Heart left ventricle (tissue), 16 donors: ENCODE results near the gene C11orf68. TPM values are rescaled to one million over a fixed set of nuclear protein-coding genes. Genes with fewer than 3 reads are reported as not detected.
A peak's percentile ranks its signal among the peaks of the same experiment; 100 is the strongest.

Source experiments
- ATAC-seq, 4 donors: fragments of 200-7000 bp; cut with Tn5 transposase; one replicate each; pipeline ENCODE4 v1.9.1; 2020 to 2022; ENCODE audit warnings: moderate library complexity in 4 of 4, mild to moderate bottlenecking in 3 of 4, moderate number of reproducible peaks in 1 of 4
- DNase-seq, 5 donors: peaks; one replicate each; pipeline ENCODE4 v3.0.0-alpha.2; 2020
- H3K27ac ChIP-seq, 12 donors: fragments of 200-600 bp; sonication (generic) in 4 of 12; one replicate each; pipeline versions ENCODE4 v1.5.0 to v1.8.0; 2016 to 2022; ENCODE audit warnings: mild to moderate bottlenecking in 2 of 12
- H3K27me3 ChIP-seq, 9 donors: fragments of 200-600 bp; sonication (generic) in 2 of 9; one replicate each; pipeline versions ENCODE4 v1.5.1 to v1.8.0; 2016 to 2022; ENCODE audit warnings: mild to moderate bottlenecking in 3 of 9
- H3K36me3 ChIP-seq, 9 donors: fragments of 200-600 bp; sonication (generic) in 2 of 9; one replicate each; pipeline versions ENCODE4 v1.5.0 to v1.8.0; 2018 to 2022; ENCODE audit warnings: mild to moderate bottlenecking in 2 of 9
- H3K4me1 ChIP-seq, 12 donors: fragments of 200-600 bp; sonication (generic) in 4 of 12; one replicate each; pipeline versions ENCODE4 v1.5.0 to v1.8.0; 2016 to 2022; ENCODE audit warnings: mild to moderate bottlenecking in 3 of 12
- H3K4me3 ChIP-seq, 12 donors: fragments of 200-600 bp; sonication (generic) in 4 of 12; one replicate each; pipeline versions ENCODE4 v1.5.0 to v1.8.0; 2017 to 2022; ENCODE audit warnings: mild to moderate bottlenecking in 9 of 12, moderate library complexity in 4 of 12
- H3K9me3 ChIP-seq, 12 donors: fragments of 200-600 bp; sonication (generic) in 4 of 12; one replicate each; pipeline versions ENCODE4 v1.5.0 to v1.8.0; 2016 to 2022; ENCODE audit warnings: mild to moderate bottlenecking in 1 of 12
- CTCF ChIP-seq, 12 donors: fragments of 200-600 bp; sonication (generic) in 4 of 12; IDR thresholded peaks; one replicate each; pipeline versions ENCODE4 v1.5.0 to v1.8.0; 2018 to 2022; ENCODE audit warnings: antibody characterized with exemption in 12 of 12, mild to moderate bottlenecking in 5 of 12
- POLR2A ChIP-seq, 2 donors: fragments of 450-650 bp; IDR thresholded peaks; one replicate each; pipeline ENCODE4 v1.6.1; 2017; ENCODE audit warnings: antibody characterized with exemption in 2 of 2, mild to moderate bottlenecking in 2 of 2, moderate library complexity in 2 of 2
- WGBS, 4 donors: extraction: QIAGEN DNeasy Blood & Tissue Kit in 2 of 4; methylation state at CpG; one replicate each; pipeline versions ENCODE4 v1.1.5 to v1.1.7; 2013 to 2018; 5-methylcytosine and 5-hydroxymethylcytosine counted together
- intact Hi-C, 10 donors: fragments of 100-400 bp; cut with DNase I; formaldehyde crosslinking; loops; one replicate each; pipeline versions ENCODE4 v1.11.1 to v1.14.2; 2022
- polyA plus RNA-seq, 2 donors: library from polyadenylated mRNA; stranded (reverse); fragments of 200-250 nt; gene quantifications; one replicate each; pipeline ENCODE4 v1.2.3, GENCODE V29; 2013
- total RNA-seq, 9 donors: library from RNA; depleted of rRNA in 2 of 9; stranded (reverse); fragments of >200 nt in 2 of 9; fragmentation: NEBNext Ultra II Directional in 3 of 9; extraction: Animal tissue kit (Norgen Biotek cat#: 25700) in 3 of 9; gene quantifications; one replicate each; pipeline versions ENCODE4 v1.1.0 to v1.2.4, GENCODE V29; 2016 to 2023
- donor health status: ischemic (EF 13 %, LVEDD 7.1; RV severe dilation, severe dysfunction).
- donor health status: healthy with polysubstance abuse.
- donor health status: DM: no; HTN: yes; CAD: no.
- donor health status: DM: no; HTN: no; CAD: no.
- donor health status: ischemic (EF 25% LVEDD 6.9; RV normal size, moderate dysfunction).
- donor health status: ischemic (EF 25% LVEDD 5.7; RV mildly dilated, moderate dysfunction).
- donor health status: healthy.
- donor health status: DM: yes; HTN: yes; CAD: no.
- donor health status: ischemic (EF 35%, LVEDD 5.7; RV mildly dilated, moderate dysfunction).
- donor health status: nonischemic (EF 11% LVEDD 7.7; RV severe dilation, severe dysfunction).
- donor health status: DM: yes; HTN: yes; CAD: no.
- donor health status: PGD.
- donor health status: ischemic (EF 29% LVEDD 5.4; RV normal size, mild dysfunction).
- donor health status: nonischemic (EF 23%, LVEDD 6.1; RV moderate dilation, normal function).

The C11orf68 gene
- total and polyA plus RNA-seq, 11 donors = 17.0 to 49.0 (median 39.5) TPM

- no peak for ATAC-seq
- Histone ChIP-seq H3K9me3 (no peaks in the 10 kb centered on the region), H3K27me3 (peaks cover 0 to 15% (median 0%) of the 10 kb centered on the region in 9 donors), H3K4me1 (peaks cover 0 to 23% (median 17%) of the 10 kb centered on the region in 12 donors), H3K4me3 (no peak overlapping the region), H3K36me3 (no peaks in the 10 kb centered on the region), H3K27ac (no peak overlapping the region)
- no peak for TF ChIP-seq POLR2A (IDR thresholded peaks at IDR 0.05)
- no peak for TF ChIP-seq CTCF (IDR thresholded peaks at IDR 0.05)
- intact Hi-C loops = no loop called here
- DNase-seq = no peak
- WGBS, 4 donors = 81 to 86% (median 86%) methylated on average over 8 of the region's 8 CpGs
Observed at GRCh38 chr11:65903715-65904114, 15.1 kb downstream of the C11orf68 start.

- H3K4me3 ChIP-seq = no peak overlapping the region
- no peaks in the 10 kb centered on the region for H3K9me3 ChIP-seq
- DNase-seq = peak in 1 of 5 donors; percentile 15
- H3K36me3 ChIP-seq = no peaks in the 10 kb centered on the region
- ATAC-seq = no peak
- intact Hi-C loops = no loop called here
- peaks cover 0 to 15% (median 0%) of the 10 kb centered on the region in 9 donors for H3K27me3 ChIP-seq
- TF ChIP-seq POLR2A (IDR thresholded peaks at IDR 0.05) (no peak), CTCF (IDR thresholded peaks at IDR 0.05) (no peak)
- H3K27ac ChIP-seq = no peak overlapping the region
- WGBS, 4 donors = 28 to 56% (median 32%) methylated on average over 3 to 5 of the region's 5 CpGs
- peaks cover 0 to 26% (median 18%) of the 10 kb centered on the region in 12 donors for H3K4me1 ChIP-seq
Observed at GRCh38 chr11:65903068-65903481, 15.8 kb downstream of the C11orf68 start.

GRCh38 chr11:65900899-65901180, 18.0 kb downstream of the C11orf68 start:
- H3K4me1 ChIP-seq = peaks cover 0 to 27% (median 18%) of the 10 kb centered on the region in 12 donors
- intact Hi-C loops = no loop called here
- peak overlapping the region in 11 of 12 donors; percentile 51 to 81 (median 61) for H3K4me3 ChIP-seq
- TF ChIP-seq POLR2A (IDR thresholded peaks at IDR 0.05) = no peak
- TF ChIP-seq CTCF (IDR thresholded peaks at IDR 0.05) = no peak
- DNase-seq (no peak), ATAC-seq (no peak)
- peaks cover 0 to 15% (median 0%) of the 10 kb centered on the region in 9 donors for H3K27me3 ChIP-seq
- peak overlapping the region in 6 of 12 donors; percentile 20 to 82 (median 65) for H3K27ac ChIP-seq
- no peaks in the 10 kb centered on the region for H3K9me3 ChIP-seq
- 69 to 80% (median 73%) methylated on average over 11 of the region's 11 CpGs for whole genome bisulfite sequencing, 4 donors
- H3K36me3 ChIP-seq = no peaks in the 10 kb centered on the region

- TF ChIP-seq POLR2A (IDR thresholded peaks at IDR 0.05) (peak in 1 of 2 donors; percentile 71), CTCF (IDR thresholded peaks at IDR 0.05) (peak in 1 of 12 donors; percentile 17)
- H3K4me3 ChIP-seq = peak within 1 kb of the TSS; percentile 41 to 81 (median 61)
- intact Hi-C loops = no loop called here
- H3K27me3 ChIP-seq = peaks cover 0 to 15% (median 0%) of the 10 kb centered on the region in 9 donors
- no peaks in the 10 kb centered on the region for H3K9me3 ChIP-seq
- peak within 1 kb of the TSS in 8 of 12 donors; percentile 20 to 82 (median 65) for H3K27ac ChIP-seq
- H3K4me1 ChIP-seq = peaks cover 0 to 27% (median 18%) of the 10 kb centered on the region in 12 donors
- no peaks in the 10 kb centered on the region for H3K36me3 ChIP-seq
- 2 to 6% (median 2%) methylated on average over 31 to 80 of the region's 80 CpGs for WGBS, 4 donors
- ATAC-seq = peak; percentile 77 to 96 (median 92)
- DNase-seq = peak; percentile 86 to 93 (median 89)
Observed at GRCh38 chr11:65900125-65900898, 18.6 kb downstream of the C11orf68 start, which contains the start of gene FOSL1. Gene FOSL1, minus strand, starts transcription at chr11:65900388. Its CDS starts 49 bp downstream, at chr11:65900339.
